GM12873 (cell line): ENCODE results near the gene MRTFA.

Source experiments
- CTCF ChIP-seq: IDR thresholded peaks from 2 replicates; pipeline ENCODE4 v1.5.1; 2012; ENCODE audit warnings: low read depth, mild to moderate bottlenecking, moderate library complexity, low read length, control low read depth; ENCODE audit not compliant: insufficient read depth; ENCODE audit errors: missing control alignments

MRTFA gene

GRCh38 chr22:40618400-40618799, 18.1 kb downstream of the MRTFA start:
- TF ChIP-seq CTCF = no peak

GRCh38 chr22:40616578-40616977, 19.9 kb downstream of the MRTFA start:
- no peak for TF ChIP-seq CTCF

- no peak for TF ChIP-seq CTCF
Observed at GRCh38 chr22:40613067-40613466, 23.5 kb downstream of the MRTFA start.

- TF ChIP-seq CTCF = no peak
Observed at GRCh38 chr22:40612291-40612751, 24.2 kb downstream of the MRTFA start.

GRCh38 chr22:40611606-40612005, 24.9 kb downstream of the MRTFA start:
- TF ChIP-seq CTCF = no peak

- no peak for TF ChIP-seq CTCF
Observed at GRCh38 chr22:40610329-40610850, 26.1 kb downstream of the MRTFA start.

- TF ChIP-seq CTCF = no peak
Observed at GRCh38 chr22:40609216-40609615, 27.3 kb downstream of the MRTFA start.

- TF ChIP-seq CTCF = no peak
Observed at GRCh38 chr22:40607506-40607905, 29.0 kb downstream of the MRTFA start.
